Effector CD4-positive, alpha-beta T cell (primary cell): ENCODE measurements around the gene ANO3.
"Not testable (repeated sequence)": the region's sequence is repeated elsewhere in the genome, so short reads cannot be mapped to it uniquely, and the experiment has no call there.

Experiments
- DNase-seq: peaks from one replicate; pipeline ENCODE4 v3.0.0-alpha.2; 2020

Gene ANO3

DNA sequence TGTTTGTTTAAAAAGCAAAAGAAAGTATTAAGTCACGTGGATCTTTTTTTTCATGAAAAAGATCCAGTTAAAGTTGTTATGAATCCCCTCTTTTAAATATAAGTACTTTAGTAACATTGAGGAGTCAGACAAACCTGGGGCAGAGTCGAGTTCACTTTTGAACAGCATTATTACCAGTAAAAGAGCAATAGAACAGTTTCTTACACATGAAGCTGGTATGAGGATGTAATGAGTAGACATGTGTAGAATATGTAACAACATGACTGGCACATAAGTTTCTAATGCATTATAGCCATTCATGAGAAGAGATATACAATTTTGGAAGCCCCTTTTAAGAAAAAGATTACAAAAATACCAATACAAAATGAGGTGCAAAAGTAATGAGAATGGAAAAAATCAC lies 247.8 kb downstream of the ANO3 start:
- DNase-seq: no peak

- no peak for DNase-seq
Observed at GRCh38 chr11:26580929-26581328, 249.0 kb downstream of the ANO3 start.

DNA sequence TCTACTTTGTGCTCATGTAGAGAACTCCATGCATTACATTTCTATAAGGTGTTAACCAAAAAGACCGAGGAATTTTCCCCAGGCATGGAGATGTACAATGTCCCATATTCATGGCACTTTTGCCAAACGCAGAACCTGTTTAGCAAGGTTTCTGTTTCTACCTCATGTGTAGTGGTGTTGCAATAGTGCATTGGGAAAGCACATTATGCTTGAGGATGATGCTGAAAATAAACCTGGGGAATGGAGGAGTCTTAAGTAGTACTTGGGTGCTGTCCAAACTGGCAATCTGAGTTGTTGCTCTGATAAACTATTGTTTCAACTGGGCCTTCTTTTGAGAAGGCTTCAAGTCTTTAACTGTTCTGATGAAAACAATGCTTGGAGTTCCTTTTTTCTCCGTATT lies 251.6 kb downstream of the ANO3 start:
- no peak for DNase-seq

- DNase-seq: no peak
Observed at GRCh38 chr11:26584818-26585217, 252.9 kb downstream of the ANO3 start.

- DNase-seq: no peak
Observed at GRCh38 chr11:26587073-26587472, 255.1 kb downstream of the ANO3 start.

- no peak for DNase-seq
Observed at GRCh38 chr11:26593691-26594090, 261.8 kb downstream of the ANO3 start.

- DNase-seq: not testable (repeated sequence)
Observed at GRCh38 chr11:26595207-26595865, 263.4 kb downstream of the ANO3 start.

DNA sequence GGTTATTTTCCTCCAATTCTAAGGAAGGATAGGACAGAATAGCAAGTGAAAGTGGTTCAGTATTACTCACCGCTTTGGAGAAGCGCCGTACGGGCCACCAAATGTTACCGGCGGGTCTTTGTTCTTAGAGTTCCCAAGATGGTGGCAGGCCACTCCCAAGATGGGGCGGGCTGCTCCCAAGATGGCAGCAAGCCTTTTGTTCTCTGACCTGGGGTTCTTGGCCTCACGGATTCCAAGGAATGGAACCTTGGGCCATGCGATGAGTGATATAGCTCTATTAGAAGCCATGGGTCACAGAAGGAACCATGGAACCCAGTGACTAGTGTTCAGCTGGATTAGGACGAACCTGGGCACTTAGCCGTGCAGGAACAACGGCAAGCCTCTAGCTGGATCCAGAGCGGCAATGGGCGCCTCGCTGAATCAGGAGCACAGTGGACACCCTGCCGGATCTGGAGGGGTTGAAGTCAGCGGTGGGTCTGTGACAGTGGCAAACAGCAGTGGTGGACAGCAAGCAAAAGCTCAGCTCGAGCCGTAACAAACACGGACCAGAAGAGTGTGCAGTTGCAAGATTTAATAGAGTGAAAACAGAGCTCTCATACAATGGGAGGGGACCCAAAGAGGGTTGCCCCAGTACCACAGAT lies 265.2 kb downstream of the ANO3 start:
- not testable (repeated sequence) for DNase-seq

DNA sequence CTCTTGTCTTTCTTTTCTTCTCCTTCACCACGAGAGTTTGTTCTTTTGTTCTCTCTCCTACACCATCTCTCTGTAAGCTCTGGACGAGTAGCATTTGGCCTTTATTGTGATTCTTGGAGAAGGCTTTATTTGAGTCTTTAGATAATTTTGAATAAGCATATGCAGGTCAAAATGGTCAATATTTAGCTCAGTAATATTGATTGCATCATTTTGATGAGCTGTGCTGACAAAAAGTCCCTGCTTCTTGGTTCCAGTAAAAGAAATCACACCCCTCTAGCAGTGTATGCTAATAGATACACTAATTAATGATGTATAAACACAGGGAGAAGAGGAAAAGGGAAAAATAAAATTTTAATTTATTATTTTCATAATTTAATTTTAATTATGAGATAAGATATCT lies 266.0 kb downstream of the ANO3 start:
- DNase-seq: no peak

GRCh38 chr11:26599425-26599824 lies 267.5 kb downstream of the ANO3 start:
- no peak for DNase-seq

- no peak for DNase-seq
Observed at GRCh38 chr11:26599876-26600434, 268.0 kb downstream of the ANO3 start.

GRCh38 chr11:26607725-26608506 lies 276.0 kb downstream of the ANO3 start:
- no peak for DNase-seq

DNA sequence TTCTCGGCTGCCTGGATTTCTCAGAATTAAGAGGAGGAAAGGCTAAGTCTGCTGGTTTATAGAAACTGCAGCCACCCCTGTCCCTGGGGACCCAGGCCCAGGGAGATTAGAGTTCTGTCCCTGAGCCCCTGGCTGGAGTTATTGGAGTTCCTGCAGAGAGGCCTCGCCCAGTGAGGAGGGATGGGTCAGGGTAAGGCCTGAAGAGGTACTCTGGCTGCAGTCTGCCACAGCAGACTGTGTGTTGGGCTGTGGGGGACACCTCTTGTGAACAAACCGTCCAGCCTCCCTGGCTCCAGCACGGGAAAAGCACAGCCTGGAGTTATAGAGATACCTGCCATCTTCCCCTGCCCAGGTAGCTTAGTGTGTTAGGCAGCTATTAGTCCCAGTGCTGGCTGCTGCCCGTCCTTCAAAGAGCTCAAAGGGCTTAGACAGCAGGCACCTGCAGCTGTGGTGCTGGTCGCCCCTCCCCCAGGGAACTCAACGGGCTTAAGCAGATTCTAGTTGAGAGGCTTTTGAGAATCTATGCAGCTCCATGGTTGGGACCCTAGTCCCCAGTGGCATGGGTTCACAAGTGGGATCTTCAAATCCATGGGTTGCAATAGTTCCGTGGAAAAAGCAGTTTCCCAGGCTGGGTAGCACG lies 276.7 kb downstream of the ANO3 start:
- DNase-seq: no peak

GRCh38 chr11:26613759-26614158 lies 281.8 kb downstream of the ANO3 start:
- DNase-seq: no peak

DNA sequence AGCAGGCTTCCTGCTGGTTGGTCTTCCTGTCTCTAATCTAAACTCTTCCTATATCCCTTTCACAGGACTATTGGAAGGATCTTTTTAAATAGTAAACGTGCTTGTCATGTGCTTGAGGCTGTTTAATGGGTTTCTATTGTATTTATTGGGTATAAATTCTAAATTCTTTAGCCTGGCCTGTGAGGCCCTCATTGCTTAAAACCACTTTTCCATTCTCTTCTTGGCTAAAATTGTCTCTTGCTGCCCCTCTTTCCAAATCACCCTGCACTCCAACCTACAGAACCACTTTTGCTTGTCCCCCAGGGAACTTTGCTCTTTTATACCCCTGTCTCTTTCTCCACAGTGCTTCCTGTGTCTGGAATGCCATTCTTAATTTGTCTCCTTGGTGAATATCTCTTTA lies 286.5 kb downstream of the ANO3 start:
- DNase-seq: no peak

GRCh38 chr11:26620282-26621045 lies 288.5 kb downstream of the ANO3 start:
- DNase-seq: no peak

- DNase-seq: no peak
Observed at GRCh38 chr11:26621132-26621531, 289.2 kb downstream of the ANO3 start.

DNA sequence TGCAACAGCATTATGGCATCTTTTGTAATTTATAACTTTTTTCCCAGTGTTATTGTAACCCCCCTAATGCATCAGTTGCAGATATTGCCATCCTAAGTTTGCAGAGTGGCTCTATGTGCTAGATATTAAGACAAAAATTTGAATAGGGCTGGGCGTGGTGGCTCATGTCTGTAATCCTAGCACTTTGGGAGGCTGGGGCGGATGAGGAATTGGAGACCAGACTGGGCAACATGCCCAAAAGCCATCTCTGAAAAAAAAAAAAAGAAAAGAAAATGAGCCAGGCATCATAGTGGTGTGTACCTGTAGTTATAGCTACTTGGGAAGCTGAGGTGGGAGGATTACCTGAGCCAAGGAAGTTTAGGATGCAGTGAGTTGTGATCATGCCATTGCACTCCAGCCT lies 290.3 kb downstream of the ANO3 start:
- DNase-seq: no peak

GRCh38 chr11:26623076-26623659 lies 291.2 kb downstream of the ANO3 start:
- DNase-seq: no peak

- no peak for DNase-seq
Observed at GRCh38 chr11:26626346-26626745, 294.4 kb downstream of the ANO3 start.

DNA sequence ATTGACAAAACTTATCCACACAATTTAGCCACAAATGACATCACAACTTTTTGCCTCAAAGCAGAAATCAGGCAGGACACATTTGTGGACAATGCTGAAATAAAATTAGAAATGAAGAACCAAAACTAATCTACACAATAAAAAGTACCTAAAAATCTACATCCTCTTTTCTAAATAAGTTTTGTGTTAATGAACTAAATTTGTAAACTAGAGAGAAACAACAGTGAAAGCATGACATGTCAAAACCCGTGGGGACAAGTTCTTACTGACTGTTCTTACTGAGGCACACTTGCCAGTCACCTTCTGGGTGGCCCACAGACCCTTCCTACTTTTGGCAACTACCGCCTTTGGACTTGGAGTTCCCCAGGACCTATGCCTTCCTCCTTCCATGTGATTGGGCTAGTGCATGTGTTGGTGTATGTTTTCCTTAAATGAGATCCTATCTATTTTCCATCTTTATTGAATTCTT lies 300.8 kb downstream of the ANO3 start:
- DNase-seq: no peak

DNA sequence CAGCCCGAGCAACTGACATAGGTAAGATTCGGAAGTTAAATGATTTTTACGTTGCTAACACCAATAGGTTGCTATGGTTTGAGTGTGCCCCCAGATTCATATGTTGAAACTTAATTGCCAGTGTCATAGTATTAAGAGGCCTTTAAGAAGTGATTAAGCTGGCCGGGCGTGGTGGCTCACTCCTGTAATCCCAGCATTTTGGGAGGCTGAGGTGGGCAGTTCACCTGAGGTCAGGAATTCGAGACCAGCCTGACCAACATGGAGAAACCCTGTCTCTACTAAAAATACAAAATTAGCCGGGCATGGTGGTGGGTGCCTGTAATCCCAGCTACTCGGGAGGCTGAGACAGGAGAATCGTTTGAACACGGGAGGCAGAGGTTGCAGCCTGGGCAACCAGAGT lies 311.4 kb downstream of the ANO3 start:
- DNase-seq: not testable (repeated sequence)
